Parathyroid adenoma (tissue), 2 donors: ENCODE measurements around the gene PLA2G4B.

Source experiments
- H2AFZ ChIP-seq: fragments of 300-600 bp; sonication (generic); one replicate; pipeline ENCODE4 v1.7.0; 2017; ENCODE audit warnings: antibody characterized with exemption, mild to moderate bottlenecking
- H3K27ac ChIP-seq: fragments of 300-600 bp; sonication (generic); one replicate; pipeline ENCODE4 v1.7.0; 2017
- H3K27me3 ChIP-seq: fragments of 300-600 bp; sonication (generic); one replicate; pipeline ENCODE4 v1.7.0; 2017; ENCODE audit warnings: low read length; ENCODE audit not compliant: control insufficient read depth, insufficient read depth
- H3K36me3 ChIP-seq: fragments of 300-600 bp; sonication (generic); one replicate; pipeline ENCODE4 v1.7.0; 2017; ENCODE audit warnings: low read length; ENCODE audit not compliant: control insufficient read depth, insufficient read depth
- H3K4me1 ChIP-seq: fragments of 300-600 bp; sonication (generic); one replicate; pipeline ENCODE4 v1.7.0; 2017; ENCODE audit warnings: control low read depth
- H3K4me2 ChIP-seq: fragments of 300-600 bp; sonication (generic); one replicate; pipeline ENCODE4 v1.7.0; 2017; ENCODE audit warnings: low read length
- H3K4me3 ChIP-seq: fragments of 300-600 bp; sonication (generic); one replicate; pipeline ENCODE4 v1.7.0; 2017; ENCODE audit warnings: low read depth, low read length
- H3K79me2 ChIP-seq: fragments of 300-600 bp; sonication (generic); one replicate; pipeline ENCODE4 v1.7.0; 2017; ENCODE audit warnings: control low read depth
- H3K9ac ChIP-seq: fragments of 300-600 bp; sonication (generic); one replicate; pipeline ENCODE4 v1.7.0; 2017; ENCODE audit warnings: mild to moderate bottlenecking
- H3K9me3 ChIP-seq: fragments of 300-600 bp; sonication (generic); one replicate; pipeline ENCODE4 v1.7.0; 2017; ENCODE audit warnings: low read length; ENCODE audit not compliant: control insufficient read depth
- TF ChIP-seq, protein P1 (sequence below): fragments of 300-600 bp; sonication (generic); IDR thresholded peaks from one replicate; pipeline ENCODE4 v1.7.0; 2017; ENCODE audit warnings: antibody characterized with exemption, mild to moderate bottlenecking
- donor health status: primary hyperparathyroidism.

PLA2G4B gene

DNA sequence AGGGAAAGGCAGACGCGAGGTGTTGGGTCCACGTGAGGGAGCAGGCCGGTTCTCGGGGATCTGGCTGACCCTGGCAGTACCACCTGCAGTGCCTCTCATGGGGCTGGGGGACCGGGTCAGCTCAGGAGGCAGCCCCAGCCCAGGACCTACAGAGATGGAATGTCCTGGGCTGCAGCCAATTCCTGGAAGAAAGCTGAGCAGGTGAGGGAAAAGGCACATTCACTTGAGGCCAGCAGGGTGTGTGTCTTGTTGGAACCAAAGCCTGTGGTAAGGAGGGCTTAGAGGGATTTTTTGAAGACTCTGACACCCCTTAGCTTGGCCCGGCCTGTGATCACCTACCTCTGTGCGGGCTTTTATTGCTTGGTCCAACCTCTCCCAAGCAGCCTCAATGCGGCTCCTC, 15.8 kb downstream of the PLA2G4B start:
- H3K27ac ChIP-seq = no peak overlapping the region
- H3K79me2 ChIP-seq = no peaks in the 10 kb centered on the region
- H3K27me3 ChIP-seq = no peaks in the 10 kb centered on the region
- no peak overlapping the region for H3K4me3 ChIP-seq
- H3K36me3 ChIP-seq = no peaks in the 10 kb centered on the region
- no peak overlapping the region for H2AFZ ChIP-seq
- TF ChIP-seq, protein P1, sequence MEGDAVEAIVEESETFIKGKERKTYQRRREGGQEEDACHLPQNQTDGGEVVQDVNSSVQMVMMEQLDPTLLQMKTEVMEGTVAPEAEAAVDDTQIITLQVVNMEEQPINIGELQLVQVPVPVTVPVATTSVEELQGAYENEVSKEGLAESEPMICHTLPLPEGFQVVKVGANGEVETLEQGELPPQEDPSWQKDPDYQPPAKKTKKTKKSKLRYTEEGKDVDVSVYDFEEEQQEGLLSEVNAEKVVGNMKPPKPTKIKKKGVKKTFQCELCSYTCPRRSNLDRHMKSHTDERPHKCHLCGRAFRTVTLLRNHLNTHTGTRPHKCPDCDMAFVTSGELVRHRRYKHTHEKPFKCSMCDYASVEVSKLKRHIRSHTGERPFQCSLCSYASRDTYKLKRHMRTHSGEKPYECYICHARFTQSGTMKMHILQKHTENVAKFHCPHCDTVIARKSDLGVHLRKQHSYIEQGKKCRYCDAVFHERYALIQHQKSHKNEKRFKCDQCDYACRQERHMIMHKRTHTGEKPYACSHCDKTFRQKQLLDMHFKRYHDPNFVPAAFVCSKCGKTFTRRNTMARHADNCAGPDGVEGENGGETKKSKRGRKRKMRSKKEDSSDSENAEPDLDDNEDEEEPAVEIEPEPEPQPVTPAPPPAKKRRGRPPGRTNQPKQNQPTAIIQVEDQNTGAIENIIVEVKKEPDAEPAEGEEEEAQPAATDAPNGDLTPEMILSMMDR = no peak
- no peaks in the 10 kb centered on the region for H3K4me1 ChIP-seq
- no peak overlapping the region for H3K9ac ChIP-seq
- no peaks in the 10 kb centered on the region for H3K9me3 ChIP-seq
- H3K4me2 ChIP-seq = no peak overlapping the region

DNA sequence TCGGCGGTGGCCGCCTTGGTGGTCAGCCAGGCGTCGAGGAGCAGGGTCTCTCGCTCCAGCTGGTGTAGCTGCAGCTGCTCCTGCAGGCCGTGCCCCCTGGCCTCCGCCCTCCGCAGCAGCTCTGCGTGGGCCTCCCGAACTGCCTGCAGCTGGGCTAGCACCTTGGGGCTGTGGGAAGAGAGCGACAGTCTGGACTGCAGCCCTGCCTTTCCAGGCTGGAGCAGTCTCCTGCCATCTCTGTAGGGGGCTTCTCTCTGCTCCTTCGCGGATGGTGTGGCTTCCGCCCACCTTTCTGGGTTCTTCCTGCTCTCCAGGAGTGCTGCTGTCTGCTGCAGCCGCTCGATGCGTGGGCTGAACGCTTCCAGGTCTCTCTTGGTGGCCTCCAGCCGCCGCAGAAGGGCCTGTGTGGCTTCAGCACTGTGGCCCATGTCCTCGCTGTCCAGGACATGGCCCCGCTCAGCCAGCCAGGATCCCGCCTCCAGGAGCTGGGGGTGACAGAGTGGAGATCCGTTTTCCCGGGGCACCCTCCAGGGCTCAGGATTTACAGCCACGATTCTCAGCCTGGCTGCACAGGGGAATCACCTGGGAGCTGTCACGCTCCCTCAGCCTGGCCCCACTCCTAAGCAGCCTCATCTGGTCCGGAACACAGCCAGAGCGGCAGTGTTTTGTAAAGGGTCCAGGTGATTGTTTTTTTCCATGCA, 16.8 kb downstream of the PLA2G4B start:
- H3K4me3 ChIP-seq = no peak overlapping the region
- TF ChIP-seq, protein P1 = no peak
- H3K27me3 ChIP-seq = no peaks in the 10 kb centered on the region

DNA sequence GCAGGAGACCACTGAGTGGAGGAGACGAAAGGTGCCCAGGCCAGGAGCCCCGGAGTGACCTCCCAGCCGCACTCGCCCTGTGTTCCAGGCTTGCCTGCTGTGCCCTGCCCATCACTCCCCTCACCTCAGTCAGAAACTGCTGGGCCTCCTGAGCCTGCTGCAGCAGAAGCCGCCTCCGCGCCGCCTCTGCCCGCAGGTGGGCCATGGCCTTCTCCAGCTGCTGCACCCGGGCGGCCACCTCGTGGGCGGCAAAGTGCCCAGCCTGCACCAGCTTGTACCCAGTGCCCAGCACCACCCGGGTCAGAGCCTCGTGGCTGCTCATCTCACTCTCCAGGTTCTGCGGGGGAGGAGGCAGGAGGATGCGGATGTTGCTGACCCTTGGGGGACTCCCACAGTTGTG, 17.6 kb downstream of the PLA2G4B start:
- H3K79me2 ChIP-seq = no peaks in the 10 kb centered on the region
- H3K9ac ChIP-seq = no peak overlapping the region
- H3K9me3 ChIP-seq = no peaks in the 10 kb centered on the region
- H2AFZ ChIP-seq = no peak overlapping the region
- TF ChIP-seq, protein P1 = no peak
- no peaks in the 10 kb centered on the region for H3K36me3 ChIP-seq
- no peak overlapping the region for H3K4me3 ChIP-seq
- no peak overlapping the region for H3K4me2 ChIP-seq
- no peaks in the 10 kb centered on the region for H3K4me1 ChIP-seq
- H3K27me3 ChIP-seq = no peaks in the 10 kb centered on the region
- H3K27ac ChIP-seq = no peak overlapping the region

More for the DNA sequence above, 16.8 kb downstream of the PLA2G4B start:
- Histone ChIP-seq H3K79me2 (no peaks in the 10 kb centered on the region), H3K36me3 (no peaks in the 10 kb centered on the region), H2AFZ (no peak overlapping the region), H3K27ac (no peak overlapping the region), H3K4me1 (no peaks in the 10 kb centered on the region), H3K9ac (no peak overlapping the region), H3K9me3 (no peaks in the 10 kb centered on the region), H3K4me2 (no peak overlapping the region)

DNA sequence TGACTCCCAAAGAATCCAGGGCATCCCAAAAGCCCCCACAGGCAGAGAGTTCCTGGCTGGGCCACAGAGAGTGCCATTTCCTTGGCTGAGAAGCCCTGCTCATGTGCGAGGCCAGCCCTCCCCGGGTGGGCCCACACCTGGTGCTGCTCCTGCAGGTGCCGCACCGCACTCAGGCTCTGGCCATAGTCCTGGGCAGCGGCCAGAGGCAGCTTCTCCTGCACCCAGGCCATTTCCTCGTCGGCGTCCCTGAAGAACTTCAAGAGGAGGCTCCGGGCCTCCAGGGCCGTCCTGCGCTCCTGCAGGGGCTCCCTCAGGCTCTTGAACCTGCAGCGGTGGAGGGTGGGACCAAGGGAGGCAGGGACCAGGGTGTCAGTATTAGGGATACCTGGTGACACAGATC, 18.1 kb downstream of the PLA2G4B start:
- Histone ChIP-seq H3K9ac (no peak overlapping the region), H2AFZ (no peak overlapping the region), H3K36me3 (no peaks in the 10 kb centered on the region), H3K4me2 (no peak overlapping the region), H3K4me3 (no peak overlapping the region), H3K9me3 (no peaks in the 10 kb centered on the region), H3K27me3 (no peaks in the 10 kb centered on the region), H3K27ac (no peak overlapping the region), H3K79me2 (no peaks in the 10 kb centered on the region), H3K4me1 (no peaks in the 10 kb centered on the region)
- TF ChIP-seq, protein P1 = no peak

DNA sequence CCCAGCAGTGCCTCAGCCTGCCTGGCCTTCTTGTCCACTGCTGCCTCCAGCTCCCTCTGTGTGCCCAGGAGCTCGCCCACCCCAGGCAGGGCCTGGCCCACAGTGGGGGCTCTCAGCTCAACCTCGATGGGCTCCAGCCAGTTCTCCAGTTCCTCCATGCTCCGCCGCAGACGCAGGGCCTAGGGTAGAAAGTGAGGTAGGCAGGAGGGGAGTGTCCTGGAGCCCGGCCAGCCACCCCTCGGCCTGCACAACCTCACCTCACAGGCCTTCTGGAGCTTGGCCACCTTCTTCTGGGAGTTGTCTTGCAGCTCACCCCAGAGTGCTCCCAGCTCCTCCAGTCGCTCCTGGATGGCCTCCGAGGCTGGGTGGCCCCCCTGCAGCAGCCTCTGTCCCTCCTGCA, 18.7 kb downstream of the PLA2G4B start:
- H3K79me2 ChIP-seq = no peaks in the 10 kb centered on the region
- H3K4me1 ChIP-seq = no peaks in the 10 kb centered on the region

More for the DNA sequence above, 18.7 kb downstream of the PLA2G4B start:
- Histone ChIP-seq H3K4me2 (no peak overlapping the region), H3K27me3 (no peaks in the 10 kb centered on the region), H3K9me3 (no peaks in the 10 kb centered on the region), H3K4me3 (no peak overlapping the region), H3K9ac (no peak overlapping the region), H2AFZ (no peak overlapping the region), H3K36me3 (no peaks in the 10 kb centered on the region), H3K27ac (no peak overlapping the region)
- TF ChIP-seq, protein P1 = no peak
